ENCODE results near the gene CCDC9. TPM values are rescaled to one million over a fixed set of nuclear protein-coding genes. Genes with fewer than 3 reads are reported as not detected.

CCDC9 gene
- 9.6 and 13.4 TPM in 2 replicates for total RNA-seq

DNA sequence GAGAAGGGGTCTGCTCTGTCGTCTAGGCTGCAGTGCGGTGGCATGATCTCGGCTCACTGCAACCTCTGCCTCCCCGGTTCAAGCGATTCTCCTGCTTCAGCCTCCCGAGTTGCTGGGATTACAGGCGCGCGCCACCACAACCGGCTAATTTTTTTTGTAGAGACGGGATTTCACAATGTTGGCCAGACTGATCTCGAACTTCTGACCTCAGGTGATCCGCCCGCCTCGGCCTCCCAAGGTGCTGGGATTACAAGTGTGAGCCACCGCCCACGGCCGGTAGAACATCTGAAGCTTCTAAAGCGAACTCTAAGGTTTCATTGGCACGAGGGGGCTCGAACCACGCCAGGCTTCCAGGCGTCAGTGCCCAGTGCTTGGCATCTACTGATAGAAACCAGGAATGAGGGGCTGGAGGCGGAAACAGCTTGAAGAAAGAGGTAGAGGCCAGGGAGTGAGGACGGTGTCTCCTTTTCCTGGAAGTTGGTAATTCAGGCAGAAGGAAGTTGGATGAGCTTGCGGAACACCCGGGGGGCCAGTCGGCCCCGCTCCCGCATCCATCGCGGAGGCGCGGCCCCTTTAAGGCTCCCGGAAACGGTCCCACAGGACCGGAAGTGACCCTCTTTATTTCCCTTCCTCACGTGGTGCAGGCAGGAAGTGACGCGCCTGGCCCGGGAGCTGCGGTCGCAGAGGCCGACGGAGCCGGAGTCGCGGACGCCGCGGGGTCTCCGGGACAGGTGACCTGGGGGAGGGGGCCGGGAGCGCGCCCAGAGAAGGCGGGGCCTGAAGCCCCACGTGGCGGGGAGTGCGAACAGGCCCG lies at the start of gene CCDC9:
Gene CCDC9, plus strand, starts transcription at position 647 of the 814 bp plus-strand sequence. CDS start 1,876 bp downstream, outside the sequence.

DNA sequence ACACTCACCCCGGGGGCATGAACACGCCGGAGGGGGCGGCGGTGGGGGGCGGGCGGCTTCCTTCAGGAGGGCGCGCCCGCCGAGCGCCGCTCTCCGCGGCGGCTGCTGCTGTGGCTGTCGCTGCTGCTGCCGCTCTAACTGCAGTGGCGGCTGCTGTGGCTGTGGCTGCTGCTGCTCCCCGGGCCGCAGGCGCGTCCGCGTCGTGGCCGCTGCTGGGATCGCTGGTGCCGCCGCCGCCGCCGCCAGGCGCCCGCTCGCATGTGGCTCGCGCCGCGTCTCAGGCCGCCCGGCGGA lies 25.5 kb upstream of the CCDC9 start, which contains the start of gene BBC3:
Gene BBC3, minus strand, starts transcription at position 279 of the 294 bp plus-strand sequence. CDS start 2,768 bp downstream, outside the sequence.

DNA sequence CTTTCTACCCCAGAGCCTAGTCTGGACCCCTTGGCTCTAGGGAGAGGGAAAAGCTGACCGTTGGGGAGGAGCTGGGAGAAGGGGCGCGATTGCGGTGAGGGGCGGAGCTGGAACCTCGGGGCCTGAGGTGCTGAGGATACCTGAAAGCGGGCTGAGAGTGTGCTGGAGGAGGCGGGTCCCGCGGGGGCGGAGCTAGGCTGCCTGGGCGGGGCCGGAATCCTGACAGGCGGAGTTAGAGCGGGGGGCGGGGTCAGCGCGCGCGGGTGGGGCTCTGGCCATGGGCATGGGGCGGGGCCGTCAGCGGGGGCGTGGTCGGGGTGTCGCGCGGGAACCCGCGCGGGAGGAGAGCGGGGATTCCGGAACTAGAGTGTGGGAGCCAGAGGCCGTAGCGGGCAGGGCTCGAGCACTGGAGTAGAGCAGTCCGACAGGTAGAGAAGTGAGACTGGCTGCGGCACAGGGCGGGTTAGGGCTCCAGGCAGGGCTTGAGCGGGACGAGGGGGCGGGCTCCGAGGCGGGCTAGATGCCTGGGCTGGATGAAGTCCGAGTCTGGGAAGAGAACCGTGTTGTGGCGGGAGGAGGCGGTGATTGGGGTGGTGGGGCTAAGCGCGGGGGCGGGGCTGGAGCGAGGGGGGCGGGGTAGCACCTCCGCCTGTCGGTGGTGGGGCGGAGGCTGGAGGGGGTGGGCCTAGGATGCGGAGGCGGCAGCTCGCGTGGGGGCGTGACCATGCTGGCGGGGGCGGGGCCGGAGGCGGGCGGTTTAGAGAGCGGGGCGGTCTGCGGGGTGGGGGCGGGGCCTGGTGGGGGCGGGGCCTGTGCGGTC lies 18.0 kb downstream of the CCDC9 start, which contains the start of gene INAFM1:
Gene INAFM1, plus strand, starts transcription at position 815 of the 820 bp plus-strand sequence. CDS start 35 bp downstream, outside the sequence.

DNA sequence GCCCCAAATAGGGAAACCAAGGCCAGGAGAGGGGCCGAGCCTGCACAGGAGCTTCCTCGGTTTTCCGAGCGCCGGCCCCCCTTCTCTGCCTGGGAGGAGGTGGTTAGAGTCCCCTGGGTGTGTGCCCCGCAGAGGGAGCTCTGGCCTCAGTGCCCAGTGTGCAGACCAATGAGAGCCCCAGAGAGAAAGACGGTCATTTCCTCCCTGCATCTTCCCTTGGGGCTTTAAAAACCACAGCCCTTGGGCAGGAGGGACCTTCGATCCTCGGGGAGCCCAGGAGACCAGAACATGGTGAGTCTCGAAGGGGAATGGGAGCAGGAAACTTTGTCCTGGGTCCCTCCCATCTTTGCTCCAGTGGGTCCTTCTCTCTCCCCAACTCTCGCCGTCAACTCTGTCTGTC lies 53.3 kb downstream of the CCDC9 start, which contains the start of gene C5AR1:
Gene C5AR1, plus strand, starts transcription at position 254 of the 400 bp plus-strand sequence. Its CDS starts 35 bp downstream, at position 289.

Small RNAs within 50 kb of the gene (small RNA-seq; reads per million reads assigned to genes)
- gene MIR3190 = not detected

Other genes with a start within 250 kb of the CCDC9 start
- gene NPAS1, start 236.7 kb upstream of the CCDC9 start, total RNA-seq = 0.16 and 0.61 TPM in 2 replicates
- gene TMEM160, start 207.9 kb upstream of the CCDC9 start, total RNA-seq = 8.3 and 21.4 TPM in 2 replicates
- gene ZC3H4, start 142.7 kb upstream of the CCDC9 start, total RNA-seq = 21.1 and 21.3 TPM in 2 replicates
- 97.8 and 106 TPM in 2 replicates for gene SAE1, start 125.7 kb upstream of the CCDC9 start, total RNA-seq
- gene BBC3, start 25.3 kb upstream of the CCDC9 start, total RNA-seq = 6.3 and 8.9 TPM in 2 replicates
- 2.6 and 2.9 TPM in 2 replicates for gene INAFM1, start 18.4 kb downstream of the CCDC9 start, total RNA-seq
- 0.49 TPM in 1 of 2 replicates, not detected in the other for gene C5AR1, start 53.3 kb downstream of the CCDC9 start, total RNA-seq
- 0.32 and 0.49 TPM in 2 replicates for gene C5AR2, start 75.7 kb downstream of the CCDC9 start, total RNA-seq
- gene DHX34, start 92.8 kb downstream of the CCDC9 start, total RNA-seq = 12.8 and 16.7 TPM in 2 replicates
- gene MEIS3, start 163.0 kb downstream of the CCDC9 start, total RNA-seq = 36.7 and 51.6 TPM in 2 replicates
- gene SLC8A2, start 215.4 kb downstream of the CCDC9 start, total RNA-seq = 0.97 TPM in 1 of 2 replicates, not detected in the other
- gene KPTN, start 227.7 kb downstream of the CCDC9 start, total RNA-seq = 2.6 and 2.8 TPM in 2 replicates

Measured in hair follicle dermal papilla cell (primary cell).